H9 (cell line): ENCODE measurements around the gene RIGI. TPM values are rescaled to one million over a fixed set of nuclear protein-coding genes. Genes with fewer than 3 reads are reported as not detected.

Source experiments
- DNase-seq: peaks from one replicate; pipeline ENCODE4 v3.0.0-alpha.2; 2017
- H2AFZ ChIP-seq: one replicate; pipeline ENCODE4 v1.6.1; 2013; ENCODE audit warnings: mild to moderate bottlenecking, low read length, control low read depth, moderate library complexity
- H2AK5ac ChIP-seq: 2 replicates; pipeline ENCODE4 v1.6.1; 2013; ENCODE audit warnings: low read length, control low read depth, mixed read lengths; ENCODE audit not compliant: insufficient read length
- H2BK120ac ChIP-seq: one replicate; pipeline ENCODE4 v1.6.1; 2013; ENCODE audit warnings: low read depth, mild to moderate bottlenecking, low read length, control low read depth, inconsistent platforms; ENCODE audit not compliant: poor library complexity, severe bottlenecking
- H2BK12ac ChIP-seq: 2 replicates; pipeline ENCODE4 v1.6.1; 2013; ENCODE audit warnings: low read length, control low read depth, mixed read lengths, low read depth; ENCODE audit not compliant: insufficient read length
- H2BK15ac ChIP-seq: 2 replicates; pipeline ENCODE4 v1.6.1; 2013; ENCODE audit warnings: low read depth, low read length, control low read depth
- H2BK20ac ChIP-seq: one replicate; pipeline ENCODE4 v1.6.1; 2013; ENCODE audit warnings: low read depth, mild to moderate bottlenecking, low read length, control low read depth, inconsistent platforms; ENCODE audit not compliant: poor library complexity, severe bottlenecking
- H2BK5ac ChIP-seq: 2 replicates; pipeline ENCODE4 v1.6.1; 2013; ENCODE audit warnings: low read length, control low read depth, mixed read lengths; ENCODE audit not compliant: insufficient read length
- H3K14ac ChIP-seq: 2 replicates; pipeline ENCODE4 v1.6.1; 2013; ENCODE audit warnings: low read length, control low read depth; ENCODE audit not compliant: insufficient read depth
- H3K18ac ChIP-seq: 2 replicates; pipeline ENCODE4 v1.6.1; 2013; ENCODE audit warnings: low read depth, mild to moderate bottlenecking, mixed read lengths, low read length, control low read depth; ENCODE audit not compliant: insufficient read length
- H3K23ac ChIP-seq: 2 replicates; pipeline ENCODE4 v1.6.1; 2013; ENCODE audit warnings: low read length, control low read depth, mixed read lengths, low read depth; ENCODE audit not compliant: insufficient read length
- H3K23me2 ChIP-seq: 2 replicates; pipeline ENCODE4 v1.6.1; 2013; ENCODE audit warnings: low read depth, mild to moderate bottlenecking, mixed read lengths, low read length, control low read depth; ENCODE audit not compliant: insufficient read length, poor library complexity, severe bottlenecking
- H3K27ac ChIP-seq: 2 replicates; pipeline ENCODE4 v1.5.1; 2013; ENCODE audit warnings: low read length, control low read depth, mixed read lengths, low read depth; ENCODE audit not compliant: insufficient read length
- H3K27me3 ChIP-seq: 2 replicates; pipeline ENCODE4 v1.6.1; 2013; ENCODE audit warnings: low read length, control low read depth, inconsistent platforms; ENCODE audit not compliant: insufficient read depth
- H3K4ac ChIP-seq: 2 replicates; pipeline ENCODE4 v1.6.1; 2013; ENCODE audit warnings: low read depth, mild to moderate bottlenecking, control low read depth, inconsistent platforms, low read length, moderate library complexity
- H3K4me1 ChIP-seq: 2 replicates; pipeline ENCODE4 v1.6.1; 2013; ENCODE audit warnings: low read length, control low read depth, inconsistent platforms; ENCODE audit not compliant: insufficient read depth
- H3K4me2 ChIP-seq: 2 replicates; pipeline ENCODE4 v1.6.1; 2013; ENCODE audit warnings: low read length, control low read depth, mixed read lengths; ENCODE audit not compliant: insufficient read length, insufficient read depth
- H3K56ac ChIP-seq: 2 replicates; pipeline ENCODE4 v1.6.1; 2013; ENCODE audit warnings: low read depth, mild to moderate bottlenecking, mixed read lengths, low read length, control low read depth; ENCODE audit not compliant: insufficient read length
- H3K79me1 ChIP-seq: 2 replicates; pipeline ENCODE4 v1.6.1; 2013; ENCODE audit warnings: low read depth, mild to moderate bottlenecking, moderate library complexity, low read length, control low read depth, inconsistent platforms; ENCODE audit not compliant: insufficient read depth, poor library complexity, severe bottlenecking
- H3K79me2 ChIP-seq: 2 replicates; pipeline ENCODE4 v1.6.1; 2013; ENCODE audit warnings: low read length, control low read depth, inconsistent platforms; ENCODE audit not compliant: insufficient read depth
- H3K9ac ChIP-seq: 2 replicates; pipeline ENCODE4 v1.6.1; 2013; ENCODE audit warnings: low read length, control low read depth, mixed read lengths; ENCODE audit not compliant: insufficient read length; ENCODE audit errors: extremely low read depth
- H3K9me3 ChIP-seq: one replicate; pipeline ENCODE4 v1.6.1; 2013; ENCODE audit warnings: low read depth, low read length, inconsistent platforms; ENCODE audit not compliant: control insufficient read depth
- H3T11ph ChIP-seq: one replicate; pipeline ENCODE4 v1.6.1; 2013; ENCODE audit warnings: mild to moderate bottlenecking, low read length, control low read depth, inconsistent platforms
- H4K20me1 ChIP-seq: one replicate; pipeline ENCODE4 v1.6.1; 2013; ENCODE audit not compliant: control insufficient read depth, insufficient read length, insufficient read depth
- H4K5ac ChIP-seq: 2 replicates; pipeline ENCODE4 v1.6.1; 2013; ENCODE audit warnings: low read depth, mild to moderate bottlenecking, mixed read lengths, low read length, control low read depth; ENCODE audit not compliant: insufficient read length
- H4K8ac ChIP-seq: replicated peaks from 2 replicates; pipeline ENCODE4 v1.6.1; 2013; ENCODE audit warnings: low read length, control low read depth, mixed read lengths, low read depth; ENCODE audit not compliant: insufficient read length
- H4K91ac ChIP-seq: 2 replicates; pipeline ENCODE4 v1.6.1; 2013; ENCODE audit warnings: low read depth, mild to moderate bottlenecking, moderate library complexity, mixed read lengths, low read length, control low read depth; ENCODE audit not compliant: insufficient read length
- H3K27ac Mint-ChIP-seq, 3 experiments: 2 replicates in 2 of 3; 3 replicates in 1 of 3; pipeline ENCODE4 v1.8.0; 2020 to 2021; ENCODE audit warnings: mixed read lengths in 3 of 3, mild to moderate bottlenecking in 1 of 3, moderate library complexity in 1 of 3
- H3K27me3 Mint-ChIP-seq: 2 replicates; pipeline ENCODE4 v1.8.0; 2021; ENCODE audit warnings: low read depth, mild to moderate bottlenecking, moderate library complexity, mixed read lengths
- H3K36me3 Mint-ChIP-seq, 3 experiments: 2 replicates in 2 of 3; 3 replicates in 1 of 3; pipeline ENCODE4 v1.8.0; 2020 to 2021; ENCODE audit warnings: low read depth in 3 of 3, mixed read lengths in 3 of 3; ENCODE audit not compliant: insufficient read depth in 1 of 3
- H3K4me1 Mint-ChIP-seq, 2 experiments: 2 replicates each; pipeline ENCODE4 v1.8.0; 2020; ENCODE audit warnings: mixed read lengths in 2 of 2
- H3K4me3 Mint-ChIP-seq, 2 experiments: 2 replicates in 1 of 2; 3 replicates in 1 of 2; pipeline ENCODE4 v1.8.0; 2020 to 2021; ENCODE audit warnings: mild to moderate bottlenecking in 2 of 2, mixed read lengths in 2 of 2, moderate library complexity in 1 of 2
- H3K9me3 Mint-ChIP-seq, 2 experiments: 2 replicates in 1 of 2; 3 replicates in 1 of 2; pipeline ENCODE4 v1.8.0; 2020; ENCODE audit warnings: mild to moderate bottlenecking in 2 of 2, mixed read lengths in 2 of 2, moderate library complexity in 1 of 2
- CTCF ChIP-seq: fragments of 200-600 bp; sonication (generic); conservative IDR thresholded peaks from 3 replicates; pipeline ENCODE4 v1.8.0; 2021; ENCODE audit warnings: antibody characterized with exemption, mild to moderate bottlenecking
- total RNA-seq: library from RNA; stranded (reverse); gene quantifications from 2 replicates; pipeline ENCODE4 v1.2.1, GENCODE V29; 2021

RIGI gene
- total RNA-seq, 1 experiment from 2014 or later, result 4.1 TPM

GRCh38 chr9:32516241-32516640 lies 9.8 kb downstream of the RIGI start:
- Mint-ChIP-seq H3K4me3 (no peak overlapping the region), H3K27me3 (peaks cover 2% of the 10 kb centered on the region; the same call in 1 of the 2 replicates), H3K4me1 (no peaks in the 10 kb centered on the region), H3K27ac (no peak overlapping the region), H3K36me3 (peaks cover 21 to 45% (median 39%) of the 10 kb centered on the region in 3 experiments), H3K9me3 (peaks cover 61 to 66% of the 10 kb centered on the region in 2 experiments)
- Histone ChIP-seq H2BK120ac (no peak overlapping the region), H3K56ac (no peak overlapping the region), H3K18ac (no peak overlapping the region), H4K91ac (no peak overlapping the region), H3K4me2 (no peak overlapping the region), H2BK15ac (no peak overlapping the region), H3K23me2 (no peaks in the 10 kb centered on the region), H2BK12ac (no peak overlapping the region), H3K79me1 (no peaks in the 10 kb centered on the region), H3K79me2 (no peaks in the 10 kb centered on the region), H4K8ac (no peak overlapping the region), H3K14ac (no peak overlapping the region), H3K27me3 (no peaks in the 10 kb centered on the region), H3T11ph (no peak overlapping the region), H4K20me1 (no peaks in the 10 kb centered on the region), H3K4me1 (no peaks in the 10 kb centered on the region), H2AFZ (no peak overlapping the region), H3K9me3 (peaks cover 16% of the 10 kb centered on the region), H3K27ac (no peak overlapping the region), H2BK20ac (no peak overlapping the region), H2BK5ac (no peak overlapping the region), H4K5ac (no peak overlapping the region), H2AK5ac (no peak overlapping the region), H3K4ac (no peak overlapping the region), H3K23ac (no peak overlapping the region), H3K9ac (no peak overlapping the region)
- no peak for TF ChIP-seq CTCF
- no peak for DNase-seq
